Esophagus squamous epithelium (tissue), 4 donors: ENCODE measurements around the gene GABRP.

Experiments
- CTCF ChIP-seq, 6 experiments: fragments of 450-650 bp in 4 of 6; fragments of 200-600 bp in 2 of 6; sonication (generic) in 2 of 6; IDR thresholded peaks; one replicate each; pipeline ENCODE4 v1.5.1; 2016 to 2019; ENCODE audit warnings: antibody characterized with exemption in 6 of 6, mild to moderate bottlenecking in 4 of 6, moderate library complexity in 4 of 6
- POLR2A ChIP-seq, 4 donors: fragments of 450-650 bp; IDR thresholded peaks; one replicate each; pipeline ENCODE4 v1.6.1; 2017; ENCODE audit warnings: antibody characterized with exemption in 4 of 4, mild to moderate bottlenecking in 4 of 4, moderate library complexity in 3 of 4

- no peak for TF ChIP-seq CTCF (IDR thresholded peaks at IDR 0.05)
- no peak for TF ChIP-seq POLR2A (IDR thresholded peaks at IDR 0.05)
Observed at GRCh38 chr5:170817195-170817594, 33.7 kb downstream of the GABRP start.
